H9 (cell line): ENCODE measurements around the gene ZDHHC16. TPM values are rescaled to one million over a fixed set of nuclear protein-coding genes. Genes with fewer than 3 reads are reported as not detected.

Experiments used
- DNase-seq: peaks from one replicate; pipeline ENCODE4 v3.0.0-alpha.2; 2017
- H2AFZ ChIP-seq: one replicate; pipeline ENCODE4 v1.6.1; 2013; ENCODE audit warnings: mild to moderate bottlenecking, low read length, control low read depth, moderate library complexity
- H2AK5ac ChIP-seq: 2 replicates; pipeline ENCODE4 v1.6.1; 2013; ENCODE audit warnings: low read length, control low read depth, mixed read lengths; ENCODE audit not compliant: insufficient read length
- H2BK120ac ChIP-seq: one replicate; pipeline ENCODE4 v1.6.1; 2013; ENCODE audit warnings: low read depth, mild to moderate bottlenecking, low read length, control low read depth, inconsistent platforms; ENCODE audit not compliant: poor library complexity, severe bottlenecking
- H2BK12ac ChIP-seq: 2 replicates; pipeline ENCODE4 v1.6.1; 2013; ENCODE audit warnings: low read length, control low read depth, mixed read lengths, low read depth; ENCODE audit not compliant: insufficient read length
- H2BK15ac ChIP-seq: 2 replicates; pipeline ENCODE4 v1.6.1; 2013; ENCODE audit warnings: low read depth, low read length, control low read depth
- H2BK20ac ChIP-seq: one replicate; pipeline ENCODE4 v1.6.1; 2013; ENCODE audit warnings: low read depth, mild to moderate bottlenecking, low read length, control low read depth, inconsistent platforms; ENCODE audit not compliant: poor library complexity, severe bottlenecking
- H2BK5ac ChIP-seq: 2 replicates; pipeline ENCODE4 v1.6.1; 2013; ENCODE audit warnings: low read length, control low read depth, mixed read lengths; ENCODE audit not compliant: insufficient read length
- H3K14ac ChIP-seq: 2 replicates; pipeline ENCODE4 v1.6.1; 2013; ENCODE audit warnings: low read length, control low read depth; ENCODE audit not compliant: insufficient read depth
- H3K18ac ChIP-seq: 2 replicates; pipeline ENCODE4 v1.6.1; 2013; ENCODE audit warnings: low read depth, mild to moderate bottlenecking, mixed read lengths, low read length, control low read depth; ENCODE audit not compliant: insufficient read length
- H3K23ac ChIP-seq: 2 replicates; pipeline ENCODE4 v1.6.1; 2013; ENCODE audit warnings: low read length, control low read depth, mixed read lengths, low read depth; ENCODE audit not compliant: insufficient read length
- H3K23me2 ChIP-seq: 2 replicates; pipeline ENCODE4 v1.6.1; 2013; ENCODE audit warnings: low read depth, mild to moderate bottlenecking, mixed read lengths, low read length, control low read depth; ENCODE audit not compliant: insufficient read length, poor library complexity, severe bottlenecking
- H3K27ac ChIP-seq: 2 replicates; pipeline ENCODE4 v1.5.1; 2013; ENCODE audit warnings: low read length, control low read depth, mixed read lengths, low read depth; ENCODE audit not compliant: insufficient read length
- H3K27me3 ChIP-seq: 2 replicates; pipeline ENCODE4 v1.6.1; 2013; ENCODE audit warnings: low read length, control low read depth, inconsistent platforms; ENCODE audit not compliant: insufficient read depth
- H3K4ac ChIP-seq: 2 replicates; pipeline ENCODE4 v1.6.1; 2013; ENCODE audit warnings: low read depth, mild to moderate bottlenecking, control low read depth, inconsistent platforms, low read length, moderate library complexity
- H3K4me1 ChIP-seq: 2 replicates; pipeline ENCODE4 v1.6.1; 2013; ENCODE audit warnings: low read length, control low read depth, inconsistent platforms; ENCODE audit not compliant: insufficient read depth
- H3K4me2 ChIP-seq: 2 replicates; pipeline ENCODE4 v1.6.1; 2013; ENCODE audit warnings: low read length, control low read depth, mixed read lengths; ENCODE audit not compliant: insufficient read length, insufficient read depth
- H3K56ac ChIP-seq: 2 replicates; pipeline ENCODE4 v1.6.1; 2013; ENCODE audit warnings: low read depth, mild to moderate bottlenecking, mixed read lengths, low read length, control low read depth; ENCODE audit not compliant: insufficient read length
- H3K79me1 ChIP-seq: 2 replicates; pipeline ENCODE4 v1.6.1; 2013; ENCODE audit warnings: low read depth, mild to moderate bottlenecking, moderate library complexity, low read length, control low read depth, inconsistent platforms; ENCODE audit not compliant: insufficient read depth, poor library complexity, severe bottlenecking
- H3K79me2 ChIP-seq: 2 replicates; pipeline ENCODE4 v1.6.1; 2013; ENCODE audit warnings: low read length, control low read depth, inconsistent platforms; ENCODE audit not compliant: insufficient read depth
- H3K9ac ChIP-seq: 2 replicates; pipeline ENCODE4 v1.6.1; 2013; ENCODE audit warnings: low read length, control low read depth, mixed read lengths; ENCODE audit not compliant: insufficient read length; ENCODE audit errors: extremely low read depth
- H3K9me3 ChIP-seq: one replicate; pipeline ENCODE4 v1.6.1; 2013; ENCODE audit warnings: low read depth, low read length, inconsistent platforms; ENCODE audit not compliant: control insufficient read depth
- H3T11ph ChIP-seq: one replicate; pipeline ENCODE4 v1.6.1; 2013; ENCODE audit warnings: mild to moderate bottlenecking, low read length, control low read depth, inconsistent platforms
- H4K20me1 ChIP-seq: one replicate; pipeline ENCODE4 v1.6.1; 2013; ENCODE audit not compliant: control insufficient read depth, insufficient read length, insufficient read depth
- H4K5ac ChIP-seq: 2 replicates; pipeline ENCODE4 v1.6.1; 2013; ENCODE audit warnings: low read depth, mild to moderate bottlenecking, mixed read lengths, low read length, control low read depth; ENCODE audit not compliant: insufficient read length
- H4K8ac ChIP-seq: replicated peaks from 2 replicates; pipeline ENCODE4 v1.6.1; 2013; ENCODE audit warnings: low read length, control low read depth, mixed read lengths, low read depth; ENCODE audit not compliant: insufficient read length
- H4K91ac ChIP-seq: 2 replicates; pipeline ENCODE4 v1.6.1; 2013; ENCODE audit warnings: low read depth, mild to moderate bottlenecking, moderate library complexity, mixed read lengths, low read length, control low read depth; ENCODE audit not compliant: insufficient read length
- H3K27ac Mint-ChIP-seq, 3 experiments: 2 replicates in 2 of 3; 3 replicates in 1 of 3; pipeline ENCODE4 v1.8.0; 2020 to 2021; ENCODE audit warnings: mixed read lengths in 3 of 3, mild to moderate bottlenecking in 1 of 3, moderate library complexity in 1 of 3
- H3K27me3 Mint-ChIP-seq: 2 replicates; pipeline ENCODE4 v1.8.0; 2021; ENCODE audit warnings: low read depth, mild to moderate bottlenecking, moderate library complexity, mixed read lengths
- H3K36me3 Mint-ChIP-seq, 3 experiments: 2 replicates in 2 of 3; 3 replicates in 1 of 3; pipeline ENCODE4 v1.8.0; 2020 to 2021; ENCODE audit warnings: low read depth in 3 of 3, mixed read lengths in 3 of 3; ENCODE audit not compliant: insufficient read depth in 1 of 3
- H3K4me1 Mint-ChIP-seq, 2 experiments: 2 replicates each; pipeline ENCODE4 v1.8.0; 2020; ENCODE audit warnings: mixed read lengths in 2 of 2
- H3K4me3 Mint-ChIP-seq, 2 experiments: 2 replicates in 1 of 2; 3 replicates in 1 of 2; pipeline ENCODE4 v1.8.0; 2020 to 2021; ENCODE audit warnings: mild to moderate bottlenecking in 2 of 2, mixed read lengths in 2 of 2, moderate library complexity in 1 of 2
- H3K9me3 Mint-ChIP-seq, 2 experiments: 2 replicates in 1 of 2; 3 replicates in 1 of 2; pipeline ENCODE4 v1.8.0; 2020; ENCODE audit warnings: mild to moderate bottlenecking in 2 of 2, mixed read lengths in 2 of 2, moderate library complexity in 1 of 2
- WGBS: extraction: QIAGEN DNeasy Blood & Tissue Kit; methylation state at CpG from one replicate; pipeline ENCODE4 v1.1.7; 2013; ENCODE audit warnings: missing lambda C conversion rate, low lambda C conversion rate, mixed read lengths; ENCODE audit not compliant: insufficient read length; ENCODE audit errors: extremely low coverage; 5-methylcytosine and 5-hydroxymethylcytosine counted together
- total RNA-seq: library from RNA; stranded (reverse); gene quantifications from 2 replicates; pipeline ENCODE4 v1.2.1, GENCODE V29; 2021
- TF ChIP-seq, protein P1 (sequence below): fragments of 200-600 bp; sonication (generic); conservative IDR thresholded peaks from 3 replicates; pipeline ENCODE4 v1.8.0; 2021; ENCODE audit warnings: antibody characterized with exemption, mild to moderate bottlenecking

The ZDHHC16 gene
- total RNA-seq, 1 experiment from 2014 or later: 45.4 TPM

GRCh38 chr10:97425964-97426775, 19.8 kb upstream of the ZDHHC16 start, which contains the start of gene PGAM1:
TSS of gene PGAM1 (plus strand) at chr10:97426191. CDS start at chr10:97426308, 117 bp downstream.
- Histone ChIP-seq H3T11ph (no peak within 1 kb of the TSS), H2BK120ac (no peak within 1 kb of the TSS), H3K23ac (no peak within 1 kb of the TSS), H3K9me3 (no peaks in the 10 kb centered on the region), H3K56ac (peak within 1 kb of the TSS; percentile 34), H2AFZ (no peak within 1 kb of the TSS), H3K14ac (peak within 1 kb of the TSS; percentile 91), H3K4ac (peak within 1 kb of the TSS; percentile 18; the same call in 1 of the 2 replicates), H2BK12ac (peak within 1 kb of the TSS; percentile 89), H3K23me2 (peaks cover 9% of the 10 kb centered on the region), H3K4me2 (peak within 1 kb of the TSS; percentile 83), H3K27ac (peak within 1 kb of the TSS; percentile 74), H2BK20ac (no peak within 1 kb of the TSS), H2BK15ac (no peak within 1 kb of the TSS), H2BK5ac (peak within 1 kb of the TSS; percentile 61), H4K91ac (no peak within 1 kb of the TSS), H2AK5ac (no peak within 1 kb of the TSS), H3K79me1 (no peaks in the 10 kb centered on the region), H3K9ac (peak within 1 kb of the TSS; percentile 99), H4K5ac (no peak within 1 kb of the TSS), H3K18ac (peak within 1 kb of the TSS; percentile 95), H4K20me1 (no peaks in the 10 kb centered on the region), H3K27me3 (no peaks in the 10 kb centered on the region), H4K8ac (no peak within 1 kb of the TSS), H3K4me1 (no peaks in the 10 kb centered on the region), H3K79me2 (peaks cover 19% of the 10 kb centered on the region; the same call in 1 of the 2 replicates)
- H3K9me3 Mint-ChIP-seq: peaks cover 0 to 3% of the 10 kb centered on the region in 2 experiments; a peak in 2 of 5 replicates
- peak within 1 kb of the TSS; percentile 90 to 96 for H3K4me3 Mint-ChIP-seq
- peak within 1 kb of the TSS; percentile 97 to 99 (median 99) for H3K27ac Mint-ChIP-seq
- H3K36me3 Mint-ChIP-seq: peaks cover 30 to 43% (median 35%) of the 10 kb centered on the region in 3 experiments
- peak; percentile 97 for DNase-seq
- H3K4me1 Mint-ChIP-seq: peaks cover 17 to 19% of the 10 kb centered on the region in 2 experiments
- H3K27me3 Mint-ChIP-seq: 0 out of 2 replicates have a peak, but pooled peaks cover 1% of the 10 kb centered on the region
- no CpG with 5 or more reads among the region's 90 CpGs for WGBS
- TF ChIP-seq, protein P1, sequence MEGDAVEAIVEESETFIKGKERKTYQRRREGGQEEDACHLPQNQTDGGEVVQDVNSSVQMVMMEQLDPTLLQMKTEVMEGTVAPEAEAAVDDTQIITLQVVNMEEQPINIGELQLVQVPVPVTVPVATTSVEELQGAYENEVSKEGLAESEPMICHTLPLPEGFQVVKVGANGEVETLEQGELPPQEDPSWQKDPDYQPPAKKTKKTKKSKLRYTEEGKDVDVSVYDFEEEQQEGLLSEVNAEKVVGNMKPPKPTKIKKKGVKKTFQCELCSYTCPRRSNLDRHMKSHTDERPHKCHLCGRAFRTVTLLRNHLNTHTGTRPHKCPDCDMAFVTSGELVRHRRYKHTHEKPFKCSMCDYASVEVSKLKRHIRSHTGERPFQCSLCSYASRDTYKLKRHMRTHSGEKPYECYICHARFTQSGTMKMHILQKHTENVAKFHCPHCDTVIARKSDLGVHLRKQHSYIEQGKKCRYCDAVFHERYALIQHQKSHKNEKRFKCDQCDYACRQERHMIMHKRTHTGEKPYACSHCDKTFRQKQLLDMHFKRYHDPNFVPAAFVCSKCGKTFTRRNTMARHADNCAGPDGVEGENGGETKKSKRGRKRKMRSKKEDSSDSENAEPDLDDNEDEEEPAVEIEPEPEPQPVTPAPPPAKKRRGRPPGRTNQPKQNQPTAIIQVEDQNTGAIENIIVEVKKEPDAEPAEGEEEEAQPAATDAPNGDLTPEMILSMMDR: peak; percentile 69
